ENCODE data around the gene CNTNAP2.

CNTNAP2 gene

DNA sequence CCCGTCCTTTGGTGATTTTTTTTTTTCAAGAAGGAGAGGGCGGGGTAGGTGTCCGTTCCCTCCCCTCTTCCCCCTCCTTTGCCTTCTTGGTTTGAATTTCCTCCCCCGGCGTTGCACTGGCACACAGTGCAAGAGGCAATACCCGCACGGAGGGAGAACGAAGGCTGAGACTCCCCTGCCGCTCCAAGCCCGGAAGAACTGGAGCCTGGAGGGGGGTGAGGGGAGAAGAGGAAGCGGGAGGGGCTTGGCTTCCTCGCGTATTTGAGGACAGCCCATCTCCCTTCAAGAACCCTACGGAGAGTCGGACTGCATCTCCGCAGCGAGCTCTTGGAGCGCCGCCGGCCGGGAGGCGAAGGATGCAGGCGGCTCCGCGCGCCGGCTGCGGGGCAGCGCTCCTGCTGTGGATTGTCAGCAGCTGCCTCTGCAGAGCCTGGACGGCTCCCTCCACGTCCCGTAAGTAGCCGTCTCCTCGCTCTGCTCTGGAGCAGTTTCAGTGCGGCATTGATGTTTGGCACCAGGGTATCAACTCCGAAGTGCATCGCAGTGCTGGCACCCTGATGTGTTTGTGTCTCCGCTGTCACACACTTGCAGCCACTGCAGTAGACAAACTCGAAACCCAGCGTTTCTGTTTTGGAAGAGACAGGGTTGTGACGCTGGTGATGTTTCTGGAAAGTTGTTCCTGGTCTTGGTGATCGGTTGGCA, at the start of gene CNTNAP2:
Gene CNTNAP2, plus strand, starts transcription at position 281 of the 702 bp plus-strand sequence. Its CDS starts 76 bp downstream, at position 357.
- peak; percentile 28 for DNase-seq (ENCODE audit: low read depth, low spot score)

DNA sequence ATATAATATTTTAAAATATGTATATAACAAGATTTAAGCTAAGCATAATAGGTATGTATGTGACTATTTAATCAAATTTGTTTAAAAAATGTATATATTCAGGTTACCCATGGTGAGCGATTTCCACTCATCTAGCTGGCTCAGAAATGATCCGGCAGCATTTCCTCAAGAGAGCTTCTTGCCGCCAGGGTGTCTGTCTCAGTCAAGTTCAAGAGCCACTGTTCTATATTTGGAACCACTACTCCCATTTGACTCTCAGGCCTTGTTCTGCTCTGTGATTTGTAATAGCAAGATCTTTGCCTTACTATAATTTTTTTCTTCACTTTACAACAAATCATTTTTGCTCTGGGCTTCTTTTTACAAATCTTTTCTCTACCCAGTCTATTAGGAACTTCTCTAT, 48.7 kb upstream of the CNTNAP2 start:
- DNase-seq (ENCODE audit: low read depth, low spot score) = no peak

DNA sequence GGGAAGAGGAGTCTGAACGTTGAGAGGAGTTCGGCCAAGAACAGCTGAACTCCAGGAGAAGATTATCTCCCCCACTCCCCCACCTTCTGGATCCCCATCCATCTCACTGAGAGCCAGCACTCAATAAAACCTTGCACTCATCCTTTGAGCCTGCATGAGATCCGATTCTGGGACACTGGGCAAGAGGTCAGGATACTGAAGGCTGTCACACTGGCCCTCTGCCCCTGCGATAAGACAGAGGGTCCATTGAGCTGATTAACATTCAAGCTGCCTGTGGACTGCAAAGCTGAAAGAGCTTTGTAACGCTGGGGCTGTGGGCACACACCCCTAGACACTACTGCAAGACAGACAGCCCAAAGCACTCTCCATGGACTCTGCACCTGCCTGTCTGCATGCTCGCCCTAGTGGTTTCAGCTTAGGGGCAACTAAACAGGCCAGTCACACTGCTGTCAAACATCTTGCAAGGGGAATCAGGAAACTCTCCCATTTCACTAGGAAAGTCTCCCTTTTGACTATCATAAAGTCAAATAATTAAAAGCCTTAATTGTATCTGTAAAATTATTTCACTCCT, 42.3 kb upstream of the CNTNAP2 start:
- DNase-seq (ENCODE audit: low read depth, low spot score) = no peak

DNA sequence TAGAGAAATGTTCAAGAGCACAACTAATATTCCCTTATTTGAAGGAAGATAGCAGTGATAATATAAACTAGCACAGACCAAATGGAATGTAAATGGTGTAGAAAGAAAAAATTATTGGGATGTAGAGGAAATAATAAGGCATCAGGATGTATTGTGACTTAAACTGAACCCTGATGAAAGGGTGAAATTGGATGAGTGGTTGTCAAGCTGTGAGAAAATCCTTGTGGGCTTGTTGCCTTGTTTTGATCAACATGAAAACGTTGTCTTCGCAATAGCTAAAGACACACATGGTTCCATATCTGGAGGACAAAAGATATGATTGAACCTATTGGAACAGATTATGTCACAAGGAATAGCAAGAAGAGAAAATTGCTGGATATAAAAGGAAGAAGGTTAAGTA, 40.3 kb upstream of the CNTNAP2 start:
- DNase-seq (ENCODE audit: low read depth, low spot score) = no peak

DNA sequence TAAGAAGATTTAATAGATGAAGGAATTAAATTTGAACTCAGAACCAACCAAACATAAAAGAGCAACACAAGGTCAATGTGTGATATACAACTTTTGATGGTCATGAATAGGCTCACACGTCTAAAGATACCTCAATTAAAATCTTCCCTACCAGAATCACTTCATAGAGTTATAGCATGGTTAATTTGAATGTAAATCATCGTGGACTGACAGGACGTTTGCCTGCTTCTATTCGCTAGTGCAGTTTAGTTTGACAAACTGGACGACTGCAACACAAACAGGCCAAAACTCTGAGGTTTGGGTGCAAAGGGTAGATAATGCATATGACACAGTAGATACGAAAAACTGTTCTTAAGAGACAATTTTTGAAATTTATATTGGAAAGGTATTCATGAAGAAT, 32.5 kb upstream of the CNTNAP2 start:
- DNase-seq (ENCODE audit: low read depth, low spot score) = no peak

DNA sequence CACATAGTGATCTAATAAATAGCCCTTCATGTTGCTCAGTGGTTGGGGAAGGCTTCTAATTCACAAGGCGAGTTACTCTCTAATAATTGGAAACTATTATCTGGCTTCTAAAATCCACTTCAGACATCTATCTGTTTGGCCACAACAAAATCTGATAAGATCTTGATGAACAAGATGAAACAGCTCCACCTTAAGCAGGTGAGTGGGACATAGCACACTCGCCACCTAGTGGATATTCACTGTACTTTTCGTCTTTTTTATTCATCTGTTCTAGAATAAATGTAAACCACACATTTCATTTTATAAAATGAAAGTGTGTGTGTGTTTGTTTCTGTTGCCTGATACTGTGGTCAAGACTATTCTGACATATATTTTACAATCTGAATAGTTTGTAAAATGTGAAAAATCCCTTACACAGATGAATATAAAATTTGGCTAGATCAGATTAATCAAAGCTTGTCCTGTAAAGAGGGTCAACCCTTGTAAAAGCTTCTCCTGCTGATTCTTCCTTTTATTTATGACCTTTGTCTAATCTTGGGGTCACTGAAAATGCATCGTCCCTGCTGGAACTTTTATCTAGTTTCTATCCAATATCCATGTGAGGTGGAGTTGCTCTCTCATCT, 26.5 kb upstream of the CNTNAP2 start:
- no peak for DNase-seq (ENCODE audit: low read depth, low spot score)

DNA sequence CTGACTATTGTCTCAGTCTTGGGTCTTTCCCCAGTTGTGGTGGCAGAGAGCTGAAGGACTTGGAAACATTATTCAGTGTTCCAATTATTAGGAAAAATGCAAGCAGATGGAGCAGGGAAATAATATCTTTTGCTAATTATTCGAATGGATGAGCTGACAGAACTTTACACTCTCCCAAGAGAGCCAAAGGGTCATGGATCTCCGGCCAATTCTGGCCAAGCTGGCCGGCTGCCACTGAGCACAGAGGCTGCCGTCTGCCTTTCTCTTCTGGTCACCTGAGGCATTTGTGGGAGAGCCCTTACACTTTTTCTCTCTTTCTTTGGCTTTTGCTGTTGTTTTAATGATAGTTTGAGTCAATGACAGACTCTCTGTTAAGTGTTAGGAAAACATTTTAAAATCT, 22.2 kb upstream of the CNTNAP2 start:
- no peak for DNase-seq (ENCODE audit: low read depth, low spot score)

DNA sequence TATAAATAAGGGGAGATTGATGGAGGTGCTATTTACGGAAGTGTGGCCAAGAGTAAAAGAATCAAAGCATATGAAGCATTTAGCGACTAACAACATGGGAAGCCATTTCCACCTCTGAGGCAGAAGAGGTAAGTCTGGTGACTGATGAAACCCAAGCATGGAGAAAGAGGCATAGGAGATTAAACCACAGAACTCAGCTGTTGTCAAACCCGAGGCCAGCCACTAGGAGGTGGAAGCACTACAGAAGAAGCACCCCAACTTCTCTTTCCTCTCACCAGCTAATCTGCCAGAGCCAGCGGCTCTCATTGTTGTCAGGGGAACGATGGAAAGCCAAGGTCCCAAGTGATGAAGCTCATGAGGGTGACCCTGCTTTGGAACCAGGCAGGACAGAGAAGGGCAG, 19.6 kb upstream of the CNTNAP2 start:
- peak; percentile 38 for DNase-seq (ENCODE audit: low read depth, low spot score)

DNA sequence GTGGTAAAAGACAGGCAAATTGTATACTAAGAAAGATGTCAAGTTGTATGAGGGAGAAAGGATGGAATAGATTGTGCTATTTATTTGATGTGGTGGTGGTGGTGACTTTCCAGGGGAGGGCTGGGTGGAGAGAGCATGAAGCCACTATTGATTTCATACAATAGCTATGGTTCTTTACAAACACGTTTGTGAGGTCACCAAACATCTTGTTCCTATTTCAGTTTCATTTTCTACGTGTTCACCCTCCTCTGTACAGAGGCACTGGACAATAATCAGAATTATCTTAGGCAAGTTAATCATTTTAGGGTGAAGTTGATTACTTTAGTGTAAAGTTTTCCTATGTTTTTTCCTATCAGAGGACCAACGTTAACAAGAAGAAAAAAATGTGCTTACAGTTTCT, 10.3 kb upstream of the CNTNAP2 start:
- DNase-seq (ENCODE audit: low read depth, low spot score) = no peak

DNA sequence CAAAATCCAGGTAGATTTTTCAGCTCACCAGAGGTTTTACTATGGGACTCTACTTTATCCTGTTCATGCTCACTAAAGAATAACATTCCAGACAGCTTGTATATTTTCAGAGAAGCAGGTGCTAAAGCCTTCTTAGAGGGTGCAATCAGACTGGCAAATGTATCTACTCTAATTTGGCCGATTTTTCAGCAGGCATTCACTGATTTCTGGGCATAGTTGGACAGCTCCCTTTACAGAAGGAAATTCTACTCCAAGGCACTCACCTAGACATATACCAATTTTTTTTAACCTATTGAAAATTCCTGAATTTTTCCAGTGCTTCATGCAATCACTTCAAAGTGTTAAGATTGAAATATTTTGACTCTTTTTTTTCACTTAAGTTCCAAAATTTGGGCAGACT, 3.8 kb upstream of the CNTNAP2 start:
- DNase-seq (ENCODE audit: low read depth, low spot score) = no peak

DNA sequence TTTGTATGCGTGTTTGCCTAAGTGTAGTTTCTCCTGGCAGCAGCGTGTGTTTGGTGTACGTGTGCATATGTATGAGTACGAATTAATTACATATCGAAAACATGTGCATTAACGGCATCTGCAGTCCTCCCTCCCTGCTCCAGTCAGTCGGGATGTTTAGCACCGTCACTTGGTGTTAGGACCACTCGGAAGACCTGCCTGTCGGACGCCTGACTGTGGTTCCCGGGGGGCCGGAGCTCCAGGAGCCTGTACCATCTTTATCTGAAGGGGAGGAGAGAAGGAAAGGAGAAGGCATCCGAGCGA, 1.1 kb upstream of the CNTNAP2 start:
- DNase-seq (ENCODE audit: low read depth, low spot score) = no peak

DNA sequence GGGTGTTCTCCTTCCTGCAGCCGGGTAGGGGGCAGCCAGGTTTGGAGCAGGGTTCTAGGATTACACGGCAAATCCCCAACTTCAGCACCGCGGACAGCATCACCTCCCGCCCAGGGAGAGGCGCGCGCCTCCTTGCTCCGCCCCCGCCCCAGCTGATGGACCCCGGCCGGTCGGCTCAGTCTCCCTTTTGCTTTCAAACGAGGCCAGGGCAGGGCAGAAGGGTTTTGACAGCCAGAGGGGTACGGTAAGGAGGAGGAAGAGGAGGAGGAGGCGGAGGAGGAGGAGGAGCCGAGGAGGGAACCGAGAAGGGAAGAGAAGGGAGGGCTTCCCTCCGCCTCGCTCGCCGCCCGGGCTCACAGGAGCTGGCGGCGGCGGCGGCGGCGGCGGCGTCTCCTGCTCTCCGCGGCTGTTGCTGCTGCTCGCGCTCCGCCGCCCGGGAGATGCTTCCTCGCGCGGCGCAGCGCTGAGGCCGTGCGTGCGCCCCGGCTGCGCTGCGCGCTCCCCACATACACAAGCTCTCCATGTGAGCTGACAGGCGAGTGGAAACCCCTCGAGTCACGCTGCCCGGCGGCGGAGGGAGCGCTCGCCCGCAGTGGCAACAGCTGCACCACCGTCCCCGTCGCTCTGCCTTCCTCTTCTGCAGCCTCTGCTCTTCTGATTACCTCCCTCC, 615 bp upstream of the CNTNAP2 start:
- peak; percentile 74 for DNase-seq (ENCODE audit: low read depth, low spot score)

DNA sequence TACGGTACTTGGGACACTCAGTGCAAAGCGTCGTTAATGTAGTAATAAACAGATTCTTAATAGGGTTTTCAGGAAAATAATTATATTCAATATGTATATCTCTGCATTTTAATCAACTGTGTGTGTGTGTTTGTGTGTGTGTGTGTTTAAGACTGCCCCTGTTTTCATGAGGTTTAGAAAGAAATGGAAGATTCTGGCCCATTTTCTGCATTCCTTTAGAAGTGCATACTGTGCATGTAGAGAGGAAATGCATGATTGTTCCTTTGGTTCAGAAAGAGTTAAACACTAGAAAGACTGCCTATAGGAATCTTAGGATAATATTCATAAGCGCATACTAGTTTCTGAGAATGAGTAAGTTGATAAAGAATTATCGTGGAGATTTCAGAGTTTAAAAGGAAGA, 975 bp downstream of the CNTNAP2 start:
- no peak for DNase-seq (ENCODE audit: low read depth, low spot score)

DNA sequence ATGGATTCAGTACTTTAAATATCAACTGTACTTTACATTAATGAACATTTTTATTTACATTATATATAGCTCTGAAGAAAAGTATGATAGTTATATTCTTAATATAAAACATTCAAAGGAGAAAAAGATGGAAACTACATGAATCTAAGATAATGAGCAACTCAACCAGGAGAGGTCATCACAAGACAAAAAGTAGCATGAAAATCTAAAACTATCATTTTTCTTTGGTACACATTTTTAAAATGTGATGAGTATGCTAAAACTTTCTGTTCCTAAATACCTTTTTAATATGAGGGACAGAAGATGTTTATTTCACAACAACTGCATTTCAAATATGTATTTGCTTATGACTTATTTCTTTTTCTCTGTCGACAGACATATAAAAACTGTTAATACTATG, 2.4 kb downstream of the CNTNAP2 start:
- DNase-seq (ENCODE audit: low read depth, low spot score) = no peak

DNA sequence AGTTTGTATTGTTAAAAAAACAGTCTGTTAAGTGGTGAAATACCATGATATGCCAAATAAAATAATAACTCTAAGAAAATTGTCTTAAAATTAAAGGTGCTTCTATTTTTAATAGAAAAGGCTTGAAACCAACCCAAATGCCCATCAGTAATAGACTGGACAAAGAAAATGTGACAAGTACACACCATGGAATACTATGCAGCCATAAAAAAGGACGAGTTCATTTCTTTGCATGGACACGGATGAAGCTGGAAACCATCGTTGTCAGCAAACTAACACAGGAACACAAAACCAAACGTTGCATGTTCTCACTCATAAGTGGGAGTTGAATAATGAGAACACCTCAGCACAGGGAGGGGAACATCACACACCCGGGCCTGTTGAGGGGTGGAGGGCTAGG, 7.1 kb downstream of the CNTNAP2 start:
- DNase-seq (ENCODE audit: low read depth, low spot score) = no peak

DNA sequence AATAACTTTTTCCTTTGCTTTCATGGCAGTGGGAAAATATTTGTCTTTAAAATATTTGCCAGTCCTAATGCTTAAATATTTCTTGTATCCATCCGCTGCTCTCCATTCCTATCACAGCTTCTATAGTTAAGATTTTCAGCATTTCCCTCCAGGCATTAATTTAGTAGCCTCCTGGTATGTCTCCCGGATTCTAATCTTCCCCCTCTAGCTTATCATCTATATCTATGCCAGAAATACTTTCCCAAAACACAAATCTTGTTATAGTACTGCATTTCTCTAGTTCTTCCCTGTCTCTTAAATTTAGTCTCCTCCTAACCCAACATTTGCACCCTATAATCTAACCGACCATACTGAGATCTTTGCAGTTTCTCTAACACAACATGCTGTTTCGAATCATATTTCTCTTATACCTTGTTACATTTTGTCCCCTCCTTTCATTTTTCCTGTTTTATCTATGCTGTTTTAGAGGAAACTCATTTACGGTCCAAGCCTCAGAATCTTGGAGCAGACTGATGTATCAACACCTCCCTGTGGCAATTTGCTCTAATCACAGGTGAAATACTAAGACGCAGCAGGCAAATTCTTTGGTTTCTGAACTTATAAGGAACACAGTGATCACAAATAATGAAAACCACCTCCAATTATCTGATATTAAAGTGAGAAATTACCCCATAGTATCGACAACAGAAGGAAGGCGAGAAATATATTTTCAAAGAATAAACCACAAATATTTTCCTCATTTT, 10.3 kb downstream of the CNTNAP2 start:
- no peak for DNase-seq (ENCODE audit: low read depth, low spot score)

DNA sequence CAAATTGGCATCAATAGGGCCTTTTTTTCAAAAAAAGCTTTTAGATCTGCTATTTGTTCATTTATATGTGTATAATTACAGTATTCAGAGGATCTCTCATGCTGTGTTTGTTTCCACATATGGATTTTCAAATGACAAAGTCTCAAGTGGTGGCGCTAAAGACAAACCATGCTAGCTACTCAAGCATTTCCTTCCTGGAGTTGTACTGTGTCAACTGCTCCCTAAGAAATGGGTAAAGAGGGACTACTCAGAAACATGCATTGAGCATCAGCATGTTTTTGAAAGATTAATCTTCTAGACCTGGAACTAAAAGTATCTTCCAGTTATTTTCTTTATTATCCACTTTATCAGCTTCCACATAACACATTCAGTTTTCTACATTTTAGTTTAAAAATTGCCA, 12.7 kb downstream of the CNTNAP2 start:
- no peak for DNase-seq (ENCODE audit: low read depth, low spot score)

DNA sequence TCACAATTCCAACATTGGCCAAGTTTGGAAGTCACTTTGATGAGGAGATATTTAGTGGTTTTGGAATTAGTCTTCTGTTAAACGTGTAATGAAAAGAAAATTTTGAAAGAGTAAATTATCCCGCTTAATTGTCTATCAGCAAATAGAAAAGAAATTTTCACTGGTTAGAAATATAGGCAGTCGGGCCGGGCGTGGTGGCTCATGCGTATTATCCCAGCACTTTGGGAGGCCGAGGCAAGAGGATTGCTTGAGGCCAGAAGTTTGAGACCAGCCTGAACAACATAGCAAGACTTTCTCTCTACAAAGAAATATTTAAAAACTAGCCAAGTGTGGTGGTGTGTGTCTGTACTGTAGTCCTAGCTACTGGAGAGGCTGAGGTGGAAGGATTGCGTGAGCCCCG, 13.4 kb downstream of the CNTNAP2 start:
- DNase-seq (ENCODE audit: low read depth, low spot score) = no peak

DNA sequence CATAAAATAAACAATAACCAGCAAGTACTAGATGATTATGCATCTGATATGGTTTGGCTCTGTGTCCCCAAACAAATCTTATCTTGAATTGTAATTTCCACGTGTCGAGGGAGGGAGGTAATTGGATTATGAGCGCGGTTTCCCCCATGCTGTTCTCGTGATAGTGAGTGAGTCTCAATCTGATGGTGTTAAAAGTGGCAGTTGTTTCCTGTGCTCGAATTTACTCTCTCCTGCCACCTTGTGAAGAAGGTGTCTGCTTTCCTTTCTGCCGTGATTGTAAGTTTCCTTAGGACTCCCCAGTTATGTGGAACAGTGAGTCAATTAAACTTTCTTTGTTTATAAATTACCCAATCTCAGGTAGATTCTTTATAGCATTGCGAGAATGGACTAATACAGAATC, 15.1 kb downstream of the CNTNAP2 start:
- no peak for DNase-seq (ENCODE audit: low read depth, low spot score)

DNA sequence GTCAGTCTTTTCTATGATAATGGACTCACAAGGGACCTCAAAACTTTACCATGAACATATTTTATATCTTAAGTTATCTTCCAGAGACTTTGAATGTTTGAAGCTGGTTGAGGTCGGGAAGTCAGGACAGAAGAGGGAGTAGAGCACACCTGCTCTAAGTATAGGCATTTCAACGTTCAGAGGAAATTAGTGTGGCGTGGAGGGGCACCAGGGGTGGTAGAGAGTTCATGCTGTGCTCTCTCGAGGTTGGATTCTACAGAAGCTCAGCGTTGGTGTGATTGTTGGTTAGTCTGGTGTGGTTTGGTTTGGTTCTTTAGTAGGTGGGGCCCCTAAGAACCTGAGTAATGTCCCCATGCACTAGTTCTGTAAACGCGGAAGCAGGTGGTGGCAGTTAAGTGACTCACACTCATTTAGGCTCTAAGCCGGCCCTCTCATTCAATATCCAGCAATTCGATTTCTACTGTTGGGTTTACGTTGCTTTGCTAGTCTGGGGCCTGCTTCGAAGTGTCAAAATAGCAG, 19.8 kb downstream of the CNTNAP2 start:
- no peak for DNase-seq (ENCODE audit: low read depth, low spot score)

DNA sequence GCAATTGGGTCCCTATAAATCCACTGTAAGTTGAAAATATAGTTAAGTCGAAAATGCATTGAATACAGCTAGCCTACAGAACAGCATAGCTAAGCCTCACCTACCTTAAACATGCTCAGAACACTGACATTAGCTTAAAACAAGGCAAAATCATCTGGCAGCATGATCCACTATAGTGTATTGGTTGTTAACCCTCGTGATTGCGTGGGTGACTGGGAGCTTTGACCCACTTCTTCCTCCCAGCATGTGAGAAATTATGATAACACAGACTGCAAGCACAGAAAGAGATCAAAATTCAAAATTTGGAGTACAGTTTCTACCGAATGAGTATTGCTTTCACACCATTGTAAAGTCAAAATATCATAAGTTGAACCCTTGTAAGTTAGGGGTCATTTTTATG, 22.3 kb downstream of the CNTNAP2 start:
- no peak for DNase-seq (ENCODE audit: low read depth, low spot score)

All from iPS DF 19.7 (cell line).